HG03354 (cell line): ENCODE data around the gene AGO3.
A peak's percentile ranks its signal among the peaks of the same experiment; 100 is the strongest.
"Not testable (repeated sequence)": the region's sequence is repeated elsewhere in the genome, so short reads cannot be mapped to it uniquely, and the experiment has no call there.

Experiments
- ATAC-seq: cut with Tn5 transposase; IDR thresholded peaks from one replicate; pipeline ENCODE4 v1.9.1; 2021; ENCODE audit warnings: mild to moderate bottlenecking; ENCODE audit not compliant: unreplicated experiment, poor library complexity, severe bottlenecking

AGO3 gene

GRCh38 chr1:35923791-35924221 lies 7.1 kb upstream of the AGO3 start:
- ATAC-seq = no peak

DNA sequence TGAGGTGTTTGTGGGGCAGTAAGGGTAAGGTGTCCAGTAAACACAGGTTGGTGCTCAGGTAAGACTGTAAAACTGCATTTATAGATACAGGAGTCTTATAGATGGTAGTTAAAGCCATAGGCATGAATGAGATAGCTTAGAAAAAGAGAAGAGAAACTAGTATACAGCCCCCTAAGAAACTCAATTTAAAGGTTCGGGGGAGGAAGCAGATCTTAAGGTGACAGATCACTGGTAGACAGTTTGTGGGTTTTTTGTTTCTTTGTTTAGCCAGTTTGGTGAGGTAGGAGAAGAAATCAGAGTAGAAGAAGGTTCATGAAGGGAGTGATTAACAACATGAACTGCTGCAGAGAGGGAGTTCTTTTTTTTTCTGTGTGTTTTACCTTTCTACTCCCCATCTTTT lies 6.1 kb upstream of the AGO3 start:
- no peak for ATAC-seq

DNA sequence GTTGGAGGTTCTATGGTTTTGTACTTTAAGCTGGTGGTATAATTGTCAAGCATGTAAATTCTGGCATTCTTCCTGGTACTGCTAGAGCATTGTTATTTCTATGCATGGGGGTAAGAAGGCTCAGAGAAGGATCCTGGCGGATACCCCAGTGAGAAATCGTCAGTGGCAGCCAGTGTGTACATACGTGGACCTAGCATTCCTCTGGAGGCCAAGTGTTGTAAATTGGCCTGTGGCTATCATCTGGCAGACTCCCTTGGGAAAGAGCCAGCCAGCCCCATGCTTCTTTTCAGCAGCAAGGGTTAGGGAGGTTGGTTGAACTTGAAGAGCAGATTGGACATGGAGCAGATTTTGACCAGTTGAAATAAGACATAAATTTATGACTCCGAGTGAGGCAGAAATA lies 5.2 kb upstream of the AGO3 start:
- ATAC-seq = no peak

GRCh38 chr1:35927472-35927871 lies 3.4 kb upstream of the AGO3 start:
- no peak for ATAC-seq

DNA sequence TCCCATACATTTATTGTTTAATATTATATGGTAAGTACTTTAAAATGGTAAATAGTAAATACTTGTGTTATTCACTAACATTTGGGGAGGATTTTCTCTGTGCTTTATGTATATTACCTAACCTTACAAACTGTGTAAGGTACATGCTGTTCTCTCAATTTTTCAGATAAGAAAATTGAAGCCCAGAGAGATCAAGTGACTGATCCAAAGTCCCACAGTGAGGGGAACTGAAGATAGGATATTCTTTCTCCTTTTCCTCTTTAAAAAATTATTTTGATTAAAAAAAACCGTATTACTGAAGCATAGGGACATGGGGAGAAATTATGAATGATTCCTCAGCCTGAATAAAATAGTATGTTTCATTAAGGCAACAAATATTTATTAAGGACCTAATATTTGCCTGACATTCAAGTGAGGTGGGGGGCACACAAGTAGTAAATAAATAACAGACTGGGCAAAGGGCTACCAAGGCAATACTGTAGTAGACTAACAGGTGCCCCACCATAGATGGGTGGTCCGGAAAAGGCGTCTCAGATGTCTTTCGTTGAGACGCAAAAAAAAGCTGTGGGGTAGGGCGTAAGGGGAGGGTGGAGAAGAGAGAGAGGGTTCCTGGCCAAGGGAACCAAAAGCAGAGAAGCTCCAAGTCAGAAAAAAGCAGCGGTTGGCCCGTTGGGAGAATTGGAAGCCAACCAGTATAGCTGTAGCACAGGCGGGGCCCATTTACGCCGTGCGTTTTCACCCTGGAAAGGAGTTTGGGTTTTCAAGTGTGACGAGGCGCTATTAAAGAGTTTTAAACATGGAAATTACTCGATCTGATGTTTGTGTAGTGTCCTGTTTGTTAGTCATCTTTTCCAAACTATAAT lies 944 bp upstream of the AGO3 start:
- no peak for ATAC-seq

- ATAC-seq = peak; percentile 38
Measured at GRCh38 chr1:35931446-35932157, 697 bp downstream of the AGO3 start.

DNA sequence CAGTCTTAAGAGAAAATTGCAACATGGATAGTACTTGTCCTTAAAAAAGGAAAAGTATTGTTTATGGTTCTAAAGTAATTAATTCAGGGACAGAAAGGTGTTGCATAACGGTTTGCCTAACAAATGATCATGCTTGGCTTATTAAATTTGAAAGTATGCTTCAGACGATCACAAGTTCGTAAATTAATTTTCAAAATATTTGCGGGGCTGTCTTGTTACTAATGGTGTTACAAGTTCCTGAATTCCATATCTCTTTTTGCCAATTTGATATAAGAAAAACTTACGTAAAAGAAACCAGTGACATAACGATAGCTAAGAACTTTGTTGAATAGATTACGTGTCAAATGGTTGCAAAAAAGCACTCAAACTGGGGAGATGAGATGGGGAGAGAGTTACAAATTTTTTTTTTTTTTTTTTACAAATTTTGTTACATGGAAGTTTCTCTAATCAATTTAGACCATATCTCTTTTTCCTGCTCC lies 1.3 kb downstream of the AGO3 start:
- no peak for ATAC-seq

- ATAC-seq = no peak
Measured at GRCh38 chr1:35932941-35933340, 2.0 kb downstream of the AGO3 start.

DNA sequence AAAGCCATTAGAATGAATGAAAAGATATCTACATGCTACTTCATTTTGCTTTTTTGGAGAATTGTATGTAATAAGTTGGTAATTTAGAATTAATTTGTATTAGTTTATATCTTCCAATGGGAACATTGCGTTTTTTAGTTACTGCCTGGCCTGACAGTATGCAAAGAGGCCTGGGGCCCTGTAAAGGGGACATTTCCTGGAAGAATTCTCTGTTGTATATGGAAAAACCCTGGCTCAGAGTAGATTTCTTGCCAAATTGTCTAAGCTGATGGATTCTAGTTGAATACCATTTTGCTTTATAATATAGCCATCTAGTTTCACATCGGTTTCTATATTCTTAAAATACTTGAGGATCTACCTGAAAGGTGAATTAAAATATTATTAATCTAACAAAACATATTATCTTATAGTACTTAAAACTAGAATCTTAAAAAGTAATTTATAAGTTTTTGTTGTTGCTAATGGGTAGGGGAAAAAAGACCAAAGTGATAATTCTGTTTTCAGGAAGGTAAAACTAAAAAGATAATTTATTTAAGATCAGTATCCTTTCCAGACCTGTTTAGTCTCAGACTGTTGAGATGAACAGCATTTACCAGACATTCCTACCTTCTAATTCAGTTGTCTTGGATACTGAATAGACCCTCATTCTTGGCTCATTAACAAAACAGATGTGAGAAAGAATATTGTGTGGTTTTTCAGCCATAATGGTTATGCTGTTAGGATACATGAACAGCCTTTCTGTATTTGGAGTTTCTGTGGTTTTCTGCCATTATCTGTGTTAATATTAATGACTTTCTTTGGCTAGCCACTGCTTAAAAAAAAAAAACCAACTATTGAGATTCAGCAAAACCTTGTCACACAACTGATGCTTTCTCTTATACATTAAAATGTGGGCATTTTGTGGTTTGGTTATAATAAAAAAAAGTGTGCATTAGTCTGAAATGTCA lies 4.8 kb downstream of the AGO3 start:
- no peak for ATAC-seq

GRCh38 chr1:35936838-35937237 lies 5.9 kb downstream of the AGO3 start:
- no peak for ATAC-seq

DNA sequence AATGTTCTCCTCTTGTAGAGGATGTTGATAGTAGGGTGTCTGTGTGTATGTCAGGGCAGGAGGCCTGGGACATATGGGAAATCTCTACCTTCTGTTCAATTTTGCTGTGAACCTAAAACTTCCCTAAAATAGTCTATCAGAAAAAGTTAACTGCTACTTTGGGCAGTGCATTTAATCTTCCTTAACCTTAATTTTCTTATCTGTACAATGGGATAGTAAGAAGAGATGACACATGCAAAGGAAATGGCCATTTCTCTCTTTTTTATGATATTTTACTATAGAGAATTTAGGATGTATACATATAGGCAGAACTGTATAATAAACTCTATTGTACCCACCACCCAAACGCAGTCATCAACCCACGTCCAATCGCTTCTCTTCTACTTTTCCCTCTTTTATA lies 8.6 kb downstream of the AGO3 start:
- ATAC-seq = no peak

GRCh38 chr1:35945327-35945726 lies 14.4 kb downstream of the AGO3 start:
- no peak for ATAC-seq

DNA sequence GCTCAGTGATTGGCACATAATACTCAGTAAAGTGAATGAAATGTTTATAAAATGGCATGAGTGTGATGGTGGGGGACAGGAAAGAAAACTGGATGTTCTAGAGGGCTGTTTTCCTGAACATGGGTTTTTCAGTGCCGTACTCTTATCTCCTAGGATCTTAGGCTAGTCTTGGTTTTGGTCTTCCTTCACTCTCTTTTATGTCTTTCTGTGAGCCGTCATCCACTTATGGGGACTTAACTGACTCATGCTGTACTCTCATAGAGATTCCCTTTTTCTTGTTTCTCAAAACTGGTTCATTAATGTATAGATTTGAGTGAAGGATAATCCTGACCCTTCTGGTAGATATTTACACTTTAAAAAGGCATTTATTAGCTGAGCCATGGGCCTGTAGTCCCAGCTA lies 16.6 kb downstream of the AGO3 start:
- no peak for ATAC-seq

DNA sequence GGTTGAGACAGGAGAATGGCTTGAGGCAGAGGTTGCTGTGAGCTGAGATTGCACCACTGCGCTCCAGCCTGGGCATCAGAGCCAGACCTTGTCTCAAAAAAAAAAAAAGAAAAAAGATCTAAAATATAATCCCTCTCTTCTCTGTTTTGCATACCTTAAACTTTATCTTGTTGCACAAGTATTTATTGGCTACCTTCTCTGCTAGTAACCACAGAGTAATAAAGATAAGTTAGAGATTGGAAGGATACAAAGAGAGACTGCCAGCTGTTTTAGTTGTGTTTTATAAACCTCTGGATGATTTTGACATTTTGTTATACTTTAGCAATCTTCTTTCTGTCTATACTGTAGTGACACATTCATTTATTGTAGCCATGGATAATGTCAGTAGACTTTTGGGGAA lies 27.7 kb downstream of the AGO3 start:
- no peak for ATAC-seq

- ATAC-seq = no peak
Measured at GRCh38 chr1:35959304-35959703, 28.4 kb downstream of the AGO3 start.

- ATAC-seq = no peak
Measured at GRCh38 chr1:35962952-35963351, 32.0 kb downstream of the AGO3 start.

DNA sequence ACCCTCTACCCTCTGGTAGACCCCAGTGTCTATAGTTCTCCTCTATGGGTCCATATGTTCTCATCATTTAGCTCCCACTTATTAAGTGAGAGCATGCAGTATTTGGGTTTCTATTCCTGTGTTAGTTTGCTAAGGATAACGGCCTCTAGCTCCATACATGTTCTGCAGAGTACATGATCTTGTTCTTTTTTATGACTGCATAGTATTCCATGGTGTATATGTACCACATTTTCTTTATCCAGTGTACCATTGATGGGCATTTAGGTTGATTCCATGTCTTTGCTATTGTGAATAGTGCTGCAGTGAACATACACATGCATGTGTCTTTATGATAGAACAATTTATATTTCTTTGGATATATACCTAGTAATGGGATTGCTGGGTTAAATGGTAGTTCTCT lies 33.4 kb downstream of the AGO3 start:
- not testable (repeated sequence) for ATAC-seq

GRCh38 chr1:35968396-35968795 lies 37.5 kb downstream of the AGO3 start:
- no peak for ATAC-seq

DNA sequence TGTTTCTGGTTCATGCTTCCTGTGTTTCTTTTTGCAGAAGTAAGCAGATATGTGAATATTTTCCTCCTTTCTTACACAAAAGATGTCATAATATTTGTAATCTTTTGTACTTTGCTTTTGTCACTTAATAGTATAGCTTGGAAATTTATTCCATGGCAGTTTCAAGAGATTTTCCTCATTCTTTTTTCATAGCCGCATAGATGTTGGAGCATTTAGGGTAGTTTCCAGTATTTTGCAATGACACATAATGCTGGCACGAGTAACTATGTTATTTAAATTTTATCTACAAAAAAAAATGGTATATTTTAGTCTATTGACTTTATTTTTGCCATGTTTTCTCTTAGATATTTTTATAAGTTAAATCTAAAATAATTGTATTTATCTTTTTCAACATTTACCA lies 40.7 kb downstream of the AGO3 start:
- ATAC-seq = no peak

- ATAC-seq = not testable (repeated sequence)
Measured at GRCh38 chr1:35972631-35973030, 41.7 kb downstream of the AGO3 start.
